Erythroblast (primary cell): ENCODE data around the gene TBCEL.
"Not testable (repeated sequence)": the region's sequence is repeated elsewhere in the genome, so short reads cannot be mapped to it uniquely, and the experiment has no call there.

Source experiments
- GATA1 ChIP-seq: IDR thresholded peaks from 2 replicates; pipeline ENCODE4 v1.6.1; 2011; ENCODE audit warnings: low read depth, mild to moderate bottlenecking, control low read depth, low read length, moderate library complexity
- POLR2A ChIP-seq: IDR thresholded peaks from 2 replicates; pipeline ENCODE4 v1.6.1; 2011; ENCODE audit warnings: mild to moderate bottlenecking, low read length

DNA sequence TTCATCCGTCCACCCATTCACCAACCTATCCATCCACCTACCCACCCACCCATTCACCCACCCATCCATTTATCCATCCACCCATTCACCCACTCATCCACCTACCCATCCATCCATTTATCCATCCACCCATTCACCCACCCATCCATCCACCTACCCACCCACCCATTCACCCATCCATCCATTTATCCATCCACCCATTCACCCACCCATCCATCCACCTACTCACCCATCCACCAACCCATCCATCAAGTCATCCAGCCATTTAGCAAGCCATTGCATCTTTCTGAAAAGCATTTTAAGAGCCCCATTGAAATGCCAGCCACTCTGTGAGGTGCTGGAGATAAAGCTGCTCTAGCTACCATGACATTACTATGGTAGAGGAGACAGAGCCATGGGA, 91.1 kb downstream of the TBCEL start:
- TF ChIP-seq POLR2A, GATA1: not testable (repeated sequence)
